DOHH2 (cell line): ENCODE data around the gene TPCN1.

Source experiments
- H3F3A ChIP-seq: fragments of 200-600 bp; sonication (generic), shearing (Covaris generic); 2 replicates; pipeline ENCODE4 v1.6.0; 2016; ENCODE audit warnings: antibody characterized with exemption, mild to moderate bottlenecking; ENCODE audit not compliant: control insufficient read depth, insufficient read depth
- H3K27ac ChIP-seq: fragments of 200-600 bp; sonication (generic); 2 replicates; pipeline ENCODE4 v1.5.1; 2014; ENCODE audit warnings: low read depth, mild to moderate bottlenecking, low read length, moderate library complexity
- H3K27me3 ChIP-seq: fragments of 200-600 bp; sonication (generic); 2 replicates; pipeline ENCODE4 v1.6.1; 2014; ENCODE audit warnings: mild to moderate bottlenecking, low read length, mixed read lengths; ENCODE audit not compliant: control insufficient read depth
- H3K36me3 ChIP-seq: fragments of 200-600 bp; sonication (generic); 2 replicates; pipeline ENCODE4 v1.6.1; 2014; ENCODE audit warnings: mild to moderate bottlenecking, low read length, moderate library complexity, mixed read lengths; ENCODE audit not compliant: control insufficient read depth
- H3K4me1 ChIP-seq: fragments of 200-600 bp; sonication (generic); 2 replicates; pipeline ENCODE4 v1.6.1; 2014; ENCODE audit warnings: mild to moderate bottlenecking, low read length, mixed read lengths; ENCODE audit not compliant: control insufficient read depth
- H3K4me2 ChIP-seq: fragments of 200-600 bp; sonication (generic); 2 replicates; pipeline ENCODE4 v1.6.0; 2014; ENCODE audit warnings: mild to moderate bottlenecking, low read length, moderate library complexity
- H3K4me3 ChIP-seq: fragments of 200-600 bp; sonication (generic); 2 replicates; pipeline ENCODE4 v1.5.1; 2014; ENCODE audit warnings: mild to moderate bottlenecking, low read length, mixed read lengths
- H3K79me2 ChIP-seq: fragments of 200-600 bp; sonication (generic); 2 replicates; pipeline ENCODE4 v1.6.1; 2014; ENCODE audit warnings: mild to moderate bottlenecking, low read length, mixed read lengths; ENCODE audit not compliant: control insufficient read depth
- H3K9me2 ChIP-seq: fragments of 200-600 bp; sonication (generic); replicated peaks from 2 replicates; pipeline ENCODE4 v1.6.1; 2014; ENCODE audit warnings: mild to moderate bottlenecking, low read length, mixed read lengths; ENCODE audit not compliant: control insufficient read depth
- H3K9me3 ChIP-seq: fragments of 200-600 bp; sonication (generic); 2 replicates; pipeline ENCODE4 v1.6.1; 2014; ENCODE audit warnings: antibody characterized with exemption, low read length, mixed read lengths; ENCODE audit not compliant: control insufficient read depth, insufficient read depth
- H4K20me1 ChIP-seq: fragments of 200-600 bp; sonication (generic); 2 replicates; pipeline ENCODE4 v1.6.0; 2014; ENCODE audit warnings: low read depth, mild to moderate bottlenecking, antibody characterized with exemption, low read length, moderate library complexity; ENCODE audit not compliant: control insufficient read depth, insufficient read depth
- EZH2phosphoT487 ChIP-seq: fragments of 200-600 bp; sonication (generic); IDR thresholded peaks from 2 replicates; pipeline ENCODE4 v1.6.1; 2017; ENCODE audit warnings: borderline replicate concordance, mild to moderate bottlenecking, antibody characterized with exemption, low read length, moderate library complexity, mixed read lengths
- TF ChIP-seq, protein P1 (sequence below): fragments of 200-600 bp; sonication (generic); IDR thresholded peaks from one replicate; pipeline ENCODE4 v1.5.1; 2014; ENCODE audit warnings: antibody characterized with exemption, mild to moderate bottlenecking, low read depth, low read length; ENCODE audit not compliant: poor library complexity, severe bottlenecking

Gene TPCN1

DNA sequence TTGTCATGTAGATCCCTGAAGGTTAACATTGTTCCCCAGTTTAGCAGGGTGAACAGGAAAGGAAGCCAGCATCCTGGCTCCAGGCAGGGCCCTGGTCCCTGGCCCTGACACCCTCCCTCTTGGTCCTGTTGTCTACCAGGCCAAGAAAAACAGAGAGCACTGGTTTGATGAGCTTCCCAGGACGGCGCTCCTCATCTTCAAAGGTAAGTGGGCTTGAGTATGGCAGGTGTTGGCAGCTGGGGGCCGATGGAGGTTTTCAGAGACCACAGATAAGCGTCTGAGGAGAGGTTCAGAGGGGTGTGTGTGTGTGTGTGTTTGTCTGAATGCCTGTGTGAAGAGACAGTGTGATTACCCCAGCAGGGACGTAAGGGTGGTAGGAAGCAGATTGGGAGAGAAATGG, 57.4 kb downstream of the TPCN1 start:
- no peaks in the 10 kb centered on the region for H3K79me2 ChIP-seq
- TF ChIP-seq EZH2phosphoT487: no peak
- TF ChIP-seq, protein P1, sequence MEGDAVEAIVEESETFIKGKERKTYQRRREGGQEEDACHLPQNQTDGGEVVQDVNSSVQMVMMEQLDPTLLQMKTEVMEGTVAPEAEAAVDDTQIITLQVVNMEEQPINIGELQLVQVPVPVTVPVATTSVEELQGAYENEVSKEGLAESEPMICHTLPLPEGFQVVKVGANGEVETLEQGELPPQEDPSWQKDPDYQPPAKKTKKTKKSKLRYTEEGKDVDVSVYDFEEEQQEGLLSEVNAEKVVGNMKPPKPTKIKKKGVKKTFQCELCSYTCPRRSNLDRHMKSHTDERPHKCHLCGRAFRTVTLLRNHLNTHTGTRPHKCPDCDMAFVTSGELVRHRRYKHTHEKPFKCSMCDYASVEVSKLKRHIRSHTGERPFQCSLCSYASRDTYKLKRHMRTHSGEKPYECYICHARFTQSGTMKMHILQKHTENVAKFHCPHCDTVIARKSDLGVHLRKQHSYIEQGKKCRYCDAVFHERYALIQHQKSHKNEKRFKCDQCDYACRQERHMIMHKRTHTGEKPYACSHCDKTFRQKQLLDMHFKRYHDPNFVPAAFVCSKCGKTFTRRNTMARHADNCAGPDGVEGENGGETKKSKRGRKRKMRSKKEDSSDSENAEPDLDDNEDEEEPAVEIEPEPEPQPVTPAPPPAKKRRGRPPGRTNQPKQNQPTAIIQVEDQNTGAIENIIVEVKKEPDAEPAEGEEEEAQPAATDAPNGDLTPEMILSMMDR: no peak
- no peaks in the 10 kb centered on the region for H3K9me2 ChIP-seq
- no peak overlapping the region for H3K4me3 ChIP-seq
- H3K4me2 ChIP-seq: no peak overlapping the region
- no peaks in the 10 kb centered on the region; the same call in 1 of the 2 replicates for H3F3A ChIP-seq
- H3K4me1 ChIP-seq: no peaks in the 10 kb centered on the region
- H3K36me3 ChIP-seq: peaks cover 79% of the 10 kb centered on the region
- H3K9me3 ChIP-seq: no peaks in the 10 kb centered on the region
- H3K27ac ChIP-seq: no peak overlapping the region
- H3K27me3 ChIP-seq: no peaks in the 10 kb centered on the region
- no peaks in the 10 kb centered on the region for H4K20me1 ChIP-seq

DNA sequence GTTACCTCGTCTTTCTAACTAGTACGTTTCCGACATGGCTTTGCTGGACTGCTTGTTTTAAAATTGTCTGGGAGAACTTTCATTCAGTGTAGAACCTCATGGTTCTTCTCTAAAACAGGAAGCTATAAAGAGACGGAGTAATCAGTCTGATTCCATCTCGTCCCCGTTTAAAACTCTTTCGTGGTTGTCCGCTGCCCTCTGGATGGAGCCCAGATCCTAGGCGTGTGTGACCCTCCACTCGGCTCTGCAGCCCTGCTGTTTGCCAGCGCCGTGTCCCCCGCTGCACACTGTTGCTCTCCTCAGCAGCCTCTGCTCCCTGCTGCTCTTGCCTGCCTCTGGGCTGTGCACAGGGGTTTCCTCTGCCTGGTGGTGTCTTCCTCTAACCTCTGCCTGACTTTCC, 63.5 kb downstream of the TPCN1 start:
- H3K79me2 ChIP-seq: no peaks in the 10 kb centered on the region
- H3F3A ChIP-seq: no peaks in the 10 kb centered on the region
- H3K36me3 ChIP-seq: peaks cover 88% of the 10 kb centered on the region
- H3K27ac ChIP-seq: no peak overlapping the region
- no peak for TF ChIP-seq EZH2phosphoT487
- TF ChIP-seq, protein P1: no peak
- no peak overlapping the region for H3K4me2 ChIP-seq
- no peaks in the 10 kb centered on the region for H4K20me1 ChIP-seq
- H3K27me3 ChIP-seq: no peaks in the 10 kb centered on the region
- no peaks in the 10 kb centered on the region for H3K9me3 ChIP-seq
- no peaks in the 10 kb centered on the region for H3K9me2 ChIP-seq
- H3K4me1 ChIP-seq: no peaks in the 10 kb centered on the region
- H3K4me3 ChIP-seq: no peak overlapping the region

DNA sequence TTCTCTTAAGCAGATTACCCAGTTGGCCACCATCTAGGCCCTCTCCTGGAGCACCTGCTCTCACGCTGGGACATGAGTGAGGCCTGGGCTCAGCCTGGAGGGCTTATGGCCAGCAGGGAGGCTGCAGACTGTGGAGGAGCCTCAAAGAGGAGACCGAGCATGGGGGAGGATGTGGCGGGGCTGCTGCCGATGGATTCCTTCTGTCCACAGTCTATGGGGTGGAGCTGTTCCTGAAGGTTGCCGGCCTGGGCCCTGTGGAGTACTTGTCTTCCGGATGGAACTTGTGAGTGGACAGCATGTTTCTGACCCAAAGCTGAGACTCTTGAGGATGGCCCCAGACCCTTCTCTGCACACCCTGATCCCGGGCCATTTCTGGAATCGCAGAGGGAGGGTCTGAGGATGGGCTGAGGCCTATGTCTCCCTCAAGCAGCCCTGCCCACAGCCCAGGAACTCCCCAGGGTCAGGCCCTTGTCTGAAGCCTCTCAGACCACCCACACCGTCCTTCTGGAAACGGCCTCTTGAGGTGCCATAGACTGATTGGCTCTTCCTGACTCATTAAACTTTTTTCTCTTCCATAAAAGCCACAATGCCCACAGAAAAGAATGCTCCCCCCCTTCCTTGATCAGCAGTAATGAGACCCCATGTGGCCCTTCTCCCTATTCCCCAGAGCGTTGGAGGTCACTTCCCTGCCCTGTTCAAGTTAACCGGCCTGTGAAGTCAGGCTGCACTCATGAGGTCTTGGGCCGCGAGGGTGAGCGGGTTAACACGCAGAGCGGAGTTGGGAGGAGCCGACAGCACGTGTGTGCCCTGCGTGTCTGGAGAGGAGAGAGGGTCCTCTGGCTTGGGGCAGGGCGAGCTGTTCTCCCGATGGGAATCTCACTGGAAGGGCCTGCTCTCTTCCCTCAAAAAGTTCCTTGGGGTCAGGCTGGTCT, 64.7 kb downstream of the TPCN1 start:
- Histone ChIP-seq H3K27ac (no peak overlapping the region), H3K9me3 (no peaks in the 10 kb centered on the region), H3K9me2 (no peaks in the 10 kb centered on the region), H3F3A (no peaks in the 10 kb centered on the region), H3K4me3 (no peak overlapping the region), H3K79me2 (no peaks in the 10 kb centered on the region), H3K27me3 (no peaks in the 10 kb centered on the region), H3K4me2 (no peak overlapping the region), H3K4me1 (no peaks in the 10 kb centered on the region), H3K36me3 (peaks cover 89% of the 10 kb centered on the region), H4K20me1 (no peaks in the 10 kb centered on the region)
- TF ChIP-seq, protein P1: no peak
- no peak for TF ChIP-seq EZH2phosphoT487
